ENCODE results near the gene UTF1.

The UTF1 gene

GRCh38 chr10:133247681-133248333 lies 17.8 kb downstream of the UTF1 start:
- DNase-seq (ENCODE audit: low spot score), result no peak

GRCh38 chr10:133248334-133248715 lies 18.3 kb downstream of the UTF1 start:
- DNase-seq (ENCODE audit: low spot score), result no peak

GRCh38 chr10:133249094-133249780 lies 19.2 kb downstream of the UTF1 start:
- DNase-seq (ENCODE audit: low spot score), result no peak

GRCh38 chr10:133249975-133250754 lies 20.1 kb downstream of the UTF1 start:
- DNase-seq (ENCODE audit: low spot score), result no peak

- DNase-seq (ENCODE audit: low spot score), result no peak
These were observed 21.6 kb downstream of the UTF1 start for GRCh38 chr10:133251388-133252222.

GRCh38 chr10:133252223-133252552 lies 22.2 kb downstream of the UTF1 start:
- no peak for DNase-seq (ENCODE audit: low spot score)

GRCh38 chr10:133253361-133253955 lies 23.4 kb downstream of the UTF1 start:
- no peak for DNase-seq (ENCODE audit: low spot score)

- no peak for DNase-seq (ENCODE audit: low spot score)
These were observed 24.6 kb downstream of the UTF1 start for GRCh38 chr10:133254421-133255120.

- DNase-seq (ENCODE audit: low spot score), result no peak
These were observed 25.3 kb downstream of the UTF1 start for GRCh38 chr10:133255323-133255722.

GRCh38 chr10:133257489-133258065 lies 27.6 kb downstream of the UTF1 start:
- no peak for DNase-seq (ENCODE audit: low spot score)

GRCh38 chr10:133258066-133258817 lies 28.2 kb downstream of the UTF1 start:
- no peak for DNase-seq (ENCODE audit: low spot score)

- DNase-seq (ENCODE audit: low spot score), result peak; percentile 74
These were observed 29.0 kb downstream of the UTF1 start for GRCh38 chr10:133258818-133259601.

GRCh38 chr10:133259602-133259989 lies 29.6 kb downstream of the UTF1 start:
- no peak for DNase-seq (ENCODE audit: low spot score)

- peak; percentile 13 for DNase-seq (ENCODE audit: low spot score)
These were observed 31.1 kb downstream of the UTF1 start for GRCh38 chr10:133260895-133261725.

GRCh38 chr10:133261726-133262325 lies 31.8 kb downstream of the UTF1 start:
- peak; percentile 71 for DNase-seq (ENCODE audit: low spot score)

- DNase-seq (ENCODE audit: low spot score), result no peak
These were observed 32.7 kb downstream of the UTF1 start for GRCh38 chr10:133262696-133263095.

GRCh38 chr10:133263674-133264073 lies 33.7 kb downstream of the UTF1 start:
- DNase-seq (ENCODE audit: low spot score), result no peak

GRCh38 chr10:133264461-133264860 lies 34.4 kb downstream of the UTF1 start:
- DNase-seq (ENCODE audit: low spot score), result no peak

All from COLO829 (cell line).